ENCODE measurements around the gene HFE. TPM values are rescaled to one million over a fixed set of nuclear protein-coding genes. Genes with fewer than 3 reads are reported as not detected.
"Not testable (repeated sequence)": the region's sequence is repeated elsewhere in the genome, so short reads cannot be mapped to it uniquely, and the experiment has no call there.

Gene HFE
- total and polyA plus RNA-seq, 2 donors (not counting 1 experiment from before 2014, with no cell fraction given): 18.3 to 22.3 TPM

- no peak for DNase-seq (ENCODE audit: low read depth in 2 of 2)
- Histone ChIP-seq H3K9me3 (ENCODE audit: control insufficient read depth, insufficient read depth, low read depth, low read length) (no peaks in the 10 kb centered on the region), H2AFZ (ENCODE audit: low read length) (no peak overlapping the region), H3K9ac (ENCODE audit: insufficient read depth, low read length) (no peak overlapping the region), H3K79me2 (ENCODE audit: control insufficient read depth, insufficient read depth, low read length) (no peaks in the 10 kb centered on the region), H3K36me3 (ENCODE audit: control insufficient read depth, insufficient read depth, low read length) (no peaks in the 10 kb centered on the region), H3K4me1 (ENCODE audit: control insufficient read depth, extremely low read depth, insufficient read depth, low read length) (peaks cover 11% of the 10 kb centered on the region), H3K4me3 (replicated peaks in 1 of 4; ENCODE audit: control extremely low read depth in 1 of 4, insufficient read depth in 1 of 4, low read depth in 3 of 4, low read length in 4 of 4) (no peak overlapping the region), H3K4me2 (ENCODE audit: extremely low read depth, insufficient read depth, low read length) (no peak overlapping the region), H3K27me3 (ENCODE audit: control insufficient read depth, insufficient read depth, low read length) (no peaks in the 10 kb centered on the region), H4K20me1 (ENCODE audit: control insufficient read depth, extremely low read depth, insufficient read depth, low read length) (no peaks in the 10 kb centered on the region), H3K27ac (ENCODE audit: insufficient read depth, low read length) (no peak overlapping the region)
- TF ChIP-seq EZH2 (IDR thresholded peaks at IDR 0.05; ENCODE audit: low read length, missing control alignments) (no peak), CTCF (conservative IDR thresholded peaks at IDR 0.05 in 1 of 2, IDR thresholded peaks at IDR 0.05 in 1 of 2; ENCODE audit: low read depth in 1 of 2, low read length in 2 of 2) (no peak)
These were observed 38.6 kb upstream of the HFE start for GRCh38 chr6:26048590-26048989.

GRCh38 chr6:26051665-26052310 lies 35.4 kb upstream of the HFE start:
- H3K4me1 ChIP-seq (ENCODE audit: control insufficient read depth, extremely low read depth, insufficient read depth, low read length): peaks cover 3% of the 10 kb centered on the region
- H3K27me3 ChIP-seq (ENCODE audit: control insufficient read depth, insufficient read depth, low read length): no peaks in the 10 kb centered on the region
- H3K4me2 ChIP-seq (ENCODE audit: extremely low read depth, insufficient read depth, low read length): no peak overlapping the region
- H3K36me3 ChIP-seq (ENCODE audit: control insufficient read depth, insufficient read depth, low read length): no peaks in the 10 kb centered on the region
- H4K20me1 ChIP-seq (ENCODE audit: control insufficient read depth, extremely low read depth, insufficient read depth, low read length): no peaks in the 10 kb centered on the region
- H3K9ac ChIP-seq (ENCODE audit: insufficient read depth, low read length): no peak overlapping the region
- H3K79me2 ChIP-seq (ENCODE audit: control insufficient read depth, insufficient read depth, low read length): no peaks in the 10 kb centered on the region
- H3K27ac ChIP-seq (ENCODE audit: insufficient read depth, low read length): no peak overlapping the region
- no peaks in the 10 kb centered on the region for H3K9me3 ChIP-seq (ENCODE audit: control insufficient read depth, insufficient read depth, low read depth, low read length)
- TF ChIP-seq EZH2 (IDR thresholded peaks at IDR 0.05; ENCODE audit: low read length, missing control alignments) (no peak), CTCF (conservative IDR thresholded peaks at IDR 0.05 in 1 of 2, IDR thresholded peaks at IDR 0.05 in 1 of 2; ENCODE audit: low read depth in 1 of 2, low read length in 2 of 2) (no peak)
- no peak overlapping the region for H3K4me3 ChIP-seq (replicated peaks in 1 of 4; ENCODE audit: control extremely low read depth in 1 of 4, insufficient read depth in 1 of 4, low read depth in 3 of 4, low read length in 4 of 4)
- H2AFZ ChIP-seq (ENCODE audit: low read length): no peak overlapping the region
- no peak for DNase-seq (ENCODE audit: low read depth in 2 of 2)

GRCh38 chr6:26052762-26053250 lies 34.4 kb upstream of the HFE start:
- not testable (repeated sequence) for H2AFZ ChIP-seq (ENCODE audit: low read length); H3K4me2 ChIP-seq (ENCODE audit: extremely low read depth, insufficient read depth, low read length); H3K27me3 ChIP-seq (ENCODE audit: control insufficient read depth, insufficient read depth, low read length); H3K9ac ChIP-seq (ENCODE audit: insufficient read depth, low read length); H3K79me2 ChIP-seq (ENCODE audit: control insufficient read depth, insufficient read depth, low read length); DNase-seq (ENCODE audit: low read depth in 2 of 2); H3K4me3 ChIP-seq (replicated peaks in 1 of 4; ENCODE audit: control extremely low read depth in 1 of 4, insufficient read depth in 1 of 4, low read depth in 3 of 4, low read length in 4 of 4); H3K36me3 ChIP-seq (ENCODE audit: control insufficient read depth, insufficient read depth, low read length); H3K27ac ChIP-seq (ENCODE audit: insufficient read depth, low read length); H3K9me3 ChIP-seq (ENCODE audit: control insufficient read depth, insufficient read depth, low read depth, low read length); H4K20me1 ChIP-seq (ENCODE audit: control insufficient read depth, extremely low read depth, insufficient read depth, low read length); H3K4me1 ChIP-seq (ENCODE audit: control insufficient read depth, extremely low read depth, insufficient read depth, low read length)

Data from fibroblast of lung (primary cell).